ENCODE results near the gene ZNF2. TPM values are rescaled to one million over a fixed set of nuclear protein-coding genes. Genes with fewer than 3 reads are reported as not detected.

The ZNF2 gene
- total and polyA plus RNA-seq, 4 donors, result 6.0 to 11.8 (median 7.1) TPM

GRCh38 chr2:95159690-95160449 lies 5.7 kb upstream of the ZNF2 start, which contains the start of gene ZNF514:
TSS of gene ZNF514 (minus strand) at chr2:95159848. CDS start at chr2:95153253, 6,595 bp downstream.
- H3K4me3 ChIP-seq (ENCODE audit: low read depth, low read length), result peak within 1 kb of the TSS; percentile 79
- H3K27ac ChIP-seq (ENCODE audit: low read depth, low read length), result peak within 1 kb of the TSS; percentile 75
- peak; percentile 12 to 92 (median 62) for DNase-seq (ENCODE audit: low read depth in 4 of 6, low spot score in 6 of 6)
- H3K9me3 ChIP-seq (ENCODE audit: control insufficient read depth, insufficient read depth, low read length), result no peaks in the 10 kb centered on the region
- H3K36me3 ChIP-seq (ENCODE audit: control insufficient read depth, insufficient read depth, low read length), result peaks cover 6% of the 10 kb centered on the region
- peaks cover 19% of the 10 kb centered on the region for H3K4me1 ChIP-seq (ENCODE audit: control insufficient read depth, insufficient read depth, low read length)
- WGBS (ENCODE audit: insufficient coverage), result 6% methylated on average over 58 of the region's 64 CpGs
- H3K27me3 ChIP-seq (ENCODE audit: control insufficient read depth, insufficient read depth, low read length), result no peaks in the 10 kb centered on the region

GRCh38 chr2:95165030-95165370 lies 609 bp upstream of the ZNF2 start:
- Histone ChIP-seq H3K27ac (ENCODE audit: low read depth, low read length) (peak overlapping the region; percentile 90), H3K4me1 (ENCODE audit: control insufficient read depth, insufficient read depth, low read length) (peaks cover 9% of the 10 kb centered on the region), H3K27me3 (ENCODE audit: control insufficient read depth, insufficient read depth, low read length) (no peaks in the 10 kb centered on the region), H3K9me3 (ENCODE audit: control insufficient read depth, insufficient read depth, low read length) (no peaks in the 10 kb centered on the region), H3K36me3 (ENCODE audit: control insufficient read depth, insufficient read depth, low read length) (peaks cover 2% of the 10 kb centered on the region), H3K4me3 (ENCODE audit: low read depth, low read length) (peak overlapping the region; percentile 79)
- 0% methylated on average over 8 of the region's 9 CpGs for WGBS (ENCODE audit: insufficient coverage)
- DNase-seq (ENCODE audit: low read depth in 4 of 6, low spot score in 6 of 6), result no peak

GRCh38 chr2:95166065-95166763 lies 605 bp downstream of the ZNF2 start:
- peak in 1 of 6 donors; percentile 22 for DNase-seq (ENCODE audit: low read depth in 4 of 6, low spot score in 6 of 6)
- Histone ChIP-seq H3K4me3 (ENCODE audit: low read depth, low read length) (peak overlapping the region; percentile 79), H3K27me3 (ENCODE audit: control insufficient read depth, insufficient read depth, low read length) (no peaks in the 10 kb centered on the region), H3K36me3 (ENCODE audit: control insufficient read depth, insufficient read depth, low read length) (peaks cover 2% of the 10 kb centered on the region), H3K4me1 (ENCODE audit: control insufficient read depth, insufficient read depth, low read length) (peaks cover 6% of the 10 kb centered on the region), H3K9me3 (ENCODE audit: control insufficient read depth, insufficient read depth, low read length) (no peaks in the 10 kb centered on the region), H3K27ac (ENCODE audit: low read depth, low read length) (peak overlapping the region; percentile 42)
- WGBS (ENCODE audit: insufficient coverage), result 20% methylated on average over 8 of the region's 16 CpGs

- H3K4me3 ChIP-seq (ENCODE audit: low read depth, low read length), result no peak overlapping the region
- 98% methylated on average over 7 of the region's 7 CpGs for WGBS (ENCODE audit: insufficient coverage)
- no peaks in the 10 kb centered on the region for H3K36me3 ChIP-seq (ENCODE audit: control insufficient read depth, insufficient read depth, low read length)
- no peaks in the 10 kb centered on the region for H3K4me1 ChIP-seq (ENCODE audit: control insufficient read depth, insufficient read depth, low read length)
- no peak overlapping the region for H3K27ac ChIP-seq (ENCODE audit: low read depth, low read length)
- H3K27me3 ChIP-seq (ENCODE audit: control insufficient read depth, insufficient read depth, low read length), result no peaks in the 10 kb centered on the region
- no peaks in the 10 kb centered on the region for H3K9me3 ChIP-seq (ENCODE audit: control insufficient read depth, insufficient read depth, low read length)
- DNase-seq (ENCODE audit: low read depth in 4 of 6, low spot score in 6 of 6), result no peak
Observed at GRCh38 chr2:95171902-95172301, 6.3 kb downstream of the ZNF2 start.

DNA sequence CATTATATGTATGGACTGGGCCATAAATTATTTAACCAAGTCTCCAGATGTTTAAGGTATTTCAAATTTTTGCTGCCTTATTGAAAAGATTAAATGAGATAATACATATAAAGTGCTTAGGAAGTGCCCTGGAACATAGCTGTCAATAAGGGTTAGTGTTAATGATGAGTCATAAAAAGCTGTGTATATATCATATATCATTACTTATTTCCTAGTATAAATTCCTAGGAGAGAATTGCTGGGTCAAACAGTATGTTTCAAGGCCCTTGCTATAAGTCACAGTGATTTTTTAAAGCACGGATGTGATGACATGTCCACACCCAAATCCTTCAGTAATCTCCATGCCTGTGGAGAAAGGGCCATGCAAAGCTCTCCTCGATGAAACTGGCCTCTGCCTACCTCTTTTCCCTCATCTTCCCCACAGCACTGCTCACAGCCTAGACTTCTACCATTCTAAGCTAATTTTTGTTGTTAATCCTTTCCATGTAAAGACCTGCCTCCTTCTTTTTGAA lies 8.5 kb downstream of the ZNF2 start:
- no peak overlapping the region for H3K4me3 ChIP-seq (ENCODE audit: low read depth, low read length)
- no peaks in the 10 kb centered on the region for H3K9me3 ChIP-seq (ENCODE audit: control insufficient read depth, insufficient read depth, low read length)
- no peak overlapping the region for H3K27ac ChIP-seq (ENCODE audit: low read depth, low read length)
- no peaks in the 10 kb centered on the region for H3K27me3 ChIP-seq (ENCODE audit: control insufficient read depth, insufficient read depth, low read length)
- no peaks in the 10 kb centered on the region for H3K4me1 ChIP-seq (ENCODE audit: control insufficient read depth, insufficient read depth, low read length)
- peaks cover 6% of the 10 kb centered on the region for H3K36me3 ChIP-seq (ENCODE audit: control insufficient read depth, insufficient read depth, low read length)
- DNase-seq (ENCODE audit: low read depth in 4 of 6, low spot score in 6 of 6), result no peak
- 93% methylated on average over 2 of the region's 2 CpGs for WGBS (ENCODE audit: insufficient coverage)

DNA sequence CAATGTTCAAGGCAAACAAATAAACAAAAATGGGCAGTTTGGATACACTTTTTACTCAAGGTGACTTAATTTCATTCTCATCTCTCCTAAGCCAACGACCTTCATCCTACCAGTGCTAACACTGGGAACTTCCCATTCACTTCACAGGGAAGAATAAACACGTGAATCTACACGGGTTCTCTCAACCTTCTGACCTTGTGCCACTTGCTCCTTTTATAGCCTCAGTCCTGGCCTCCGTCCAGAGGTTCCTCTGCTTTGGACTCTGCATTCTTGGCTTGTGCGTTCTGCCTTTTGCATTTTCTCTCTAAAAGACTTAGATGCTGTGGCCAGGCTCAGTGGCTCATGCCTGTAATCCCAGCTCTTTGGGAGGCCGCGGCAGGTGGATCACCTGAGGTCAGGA lies 13.8 kb downstream of the ZNF2 start:
- DNase-seq (ENCODE audit: low read depth in 4 of 6, low spot score in 6 of 6), result no peak
- Histone ChIP-seq H3K27me3 (ENCODE audit: control insufficient read depth, insufficient read depth, low read length) (no peaks in the 10 kb centered on the region), H3K36me3 (ENCODE audit: control insufficient read depth, insufficient read depth, low read length) (peaks cover 38% of the 10 kb centered on the region), H3K9me3 (ENCODE audit: control insufficient read depth, insufficient read depth, low read length) (no peaks in the 10 kb centered on the region), H3K4me3 (ENCODE audit: low read depth, low read length) (no peak overlapping the region), H3K27ac (ENCODE audit: low read depth, low read length) (no peak overlapping the region), H3K4me1 (ENCODE audit: control insufficient read depth, insufficient read depth, low read length) (no peaks in the 10 kb centered on the region)
- WGBS (ENCODE audit: insufficient coverage), result 74% methylated on average over 5 of the region's 7 CpGs

- Histone ChIP-seq H3K4me1 (ENCODE audit: control insufficient read depth, insufficient read depth, low read length) (no peaks in the 10 kb centered on the region), H3K9me3 (ENCODE audit: control insufficient read depth, insufficient read depth, low read length) (no peaks in the 10 kb centered on the region), H3K27ac (ENCODE audit: low read depth, low read length) (no peak overlapping the region), H3K4me3 (ENCODE audit: low read depth, low read length) (no peak overlapping the region), H3K27me3 (ENCODE audit: control insufficient read depth, insufficient read depth, low read length) (no peaks in the 10 kb centered on the region), H3K36me3 (ENCODE audit: control insufficient read depth, insufficient read depth, low read length) (peaks cover 38% of the 10 kb centered on the region)
- DNase-seq (ENCODE audit: low read depth in 4 of 6, low spot score in 6 of 6), result no peak
- WGBS (ENCODE audit: insufficient coverage), result 96% methylated on average over 9 of the region's 18 CpGs
Observed at GRCh38 chr2:95181774-95182173, 16.2 kb downstream of the ZNF2 start.

DNA sequence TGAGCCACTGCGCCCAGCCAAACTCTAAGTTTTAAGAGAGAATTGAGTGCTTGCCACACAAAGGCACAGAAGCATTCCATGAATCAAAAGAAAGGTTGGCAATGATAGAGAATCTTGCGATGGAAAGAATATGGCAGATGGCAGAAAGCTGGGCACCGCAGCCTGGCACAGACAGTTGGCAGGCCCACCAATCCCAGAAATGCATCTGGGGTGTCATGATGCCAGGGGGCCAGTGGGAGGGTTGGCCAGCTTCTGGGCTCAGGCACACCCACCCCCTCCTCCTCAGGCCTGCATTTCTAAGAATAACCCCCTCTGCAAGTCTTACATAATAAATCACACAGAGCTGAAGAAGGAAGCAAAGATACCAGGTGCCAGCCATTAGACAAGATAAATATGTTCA lies 19.6 kb downstream of the ZNF2 start:
- no peaks in the 10 kb centered on the region for H3K4me1 ChIP-seq (ENCODE audit: control insufficient read depth, insufficient read depth, low read length)
- no peaks in the 10 kb centered on the region for H3K9me3 ChIP-seq (ENCODE audit: control insufficient read depth, insufficient read depth, low read length)
- DNase-seq (ENCODE audit: low read depth in 4 of 6, low spot score in 6 of 6), result peak in 1 of 6 donors; percentile 23
- H3K4me3 ChIP-seq (ENCODE audit: low read depth, low read length), result no peak overlapping the region
- H3K27ac ChIP-seq (ENCODE audit: low read depth, low read length), result no peak overlapping the region
- H3K27me3 ChIP-seq (ENCODE audit: control insufficient read depth, insufficient read depth, low read length), result no peaks in the 10 kb centered on the region
- H3K36me3 ChIP-seq (ENCODE audit: control insufficient read depth, insufficient read depth, low read length), result peaks cover 25% of the 10 kb centered on the region
- WGBS (ENCODE audit: insufficient coverage), result 86% methylated on average over 2 of the region's 3 CpGs

- WGBS (ENCODE audit: insufficient coverage), result 83% methylated on average over 1 of the region's 2 CpGs
- H3K27me3 ChIP-seq (ENCODE audit: control insufficient read depth, insufficient read depth, low read length), result no peaks in the 10 kb centered on the region
- H3K4me1 ChIP-seq (ENCODE audit: control insufficient read depth, insufficient read depth, low read length), result no peaks in the 10 kb centered on the region
- H3K36me3 ChIP-seq (ENCODE audit: control insufficient read depth, insufficient read depth, low read length), result peaks cover 20% of the 10 kb centered on the region
- no peak overlapping the region for H3K4me3 ChIP-seq (ENCODE audit: low read depth, low read length)
- H3K27ac ChIP-seq (ENCODE audit: low read depth, low read length), result no peak overlapping the region
- no peak for DNase-seq (ENCODE audit: low read depth in 4 of 6, low spot score in 6 of 6)
- H3K9me3 ChIP-seq (ENCODE audit: control insufficient read depth, insufficient read depth, low read length), result no peaks in the 10 kb centered on the region
Observed at GRCh38 chr2:95185973-95186372, 20.4 kb downstream of the ZNF2 start.

Measured in spinal cord (tissue), 10 donors.